22Rv1 (cell line): ENCODE data around the gene LBP.

Experiments
- H3K27ac ChIP-seq: fragments of 450-650 bp; 2 replicates; pipeline ENCODE4 v1.5.1; 2017
- ZFX ChIP-seq: fragments of 450-650 bp; IDR thresholded peaks from 2 replicates; pipeline ENCODE4 v1.6.1; 2017; ENCODE audit warnings: antibody characterized with exemption, borderline replicate concordance
- TF ChIP-seq, protein P1 (sequence below): fragments of 450-650 bp; IDR thresholded peaks from 2 replicates; pipeline ENCODE4 v1.5.1; 2017; ENCODE audit warnings: mild to moderate bottlenecking

LBP gene

DNA sequence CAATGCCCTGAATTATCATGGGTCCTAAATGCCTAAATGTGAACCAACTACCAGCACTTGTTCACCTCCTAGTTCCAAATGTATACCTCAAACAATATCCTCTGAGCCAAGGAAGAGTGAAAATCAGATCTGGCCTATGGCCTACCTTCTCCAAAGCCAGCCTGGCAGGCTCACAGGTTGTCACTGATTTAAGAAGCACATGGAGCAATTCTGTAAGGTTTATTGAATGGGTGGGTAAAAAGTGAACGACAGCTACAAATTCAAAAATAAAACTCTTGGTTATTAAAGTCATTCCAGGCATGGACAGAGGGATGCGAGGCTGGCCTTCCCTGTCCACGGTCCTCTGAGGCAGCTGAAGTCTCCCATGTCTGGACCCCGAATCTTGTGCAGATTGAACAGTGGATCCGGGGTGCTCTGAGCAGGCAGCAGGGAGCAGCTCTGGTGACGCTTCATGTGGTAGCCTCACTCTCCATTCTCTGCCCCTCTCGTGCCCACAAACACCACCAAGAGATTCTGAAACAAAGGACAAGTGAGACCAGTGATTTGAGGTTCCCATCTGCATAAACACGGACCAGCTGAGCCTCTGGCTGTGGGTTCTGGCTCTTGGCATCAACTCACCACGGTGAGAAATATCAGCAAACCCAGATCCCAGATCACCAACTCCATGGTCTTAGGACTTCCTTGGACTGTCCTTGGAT, 74.3 kb downstream of the LBP start:
- no peak for TF ChIP-seq ZFX
- TF ChIP-seq, protein P1, sequence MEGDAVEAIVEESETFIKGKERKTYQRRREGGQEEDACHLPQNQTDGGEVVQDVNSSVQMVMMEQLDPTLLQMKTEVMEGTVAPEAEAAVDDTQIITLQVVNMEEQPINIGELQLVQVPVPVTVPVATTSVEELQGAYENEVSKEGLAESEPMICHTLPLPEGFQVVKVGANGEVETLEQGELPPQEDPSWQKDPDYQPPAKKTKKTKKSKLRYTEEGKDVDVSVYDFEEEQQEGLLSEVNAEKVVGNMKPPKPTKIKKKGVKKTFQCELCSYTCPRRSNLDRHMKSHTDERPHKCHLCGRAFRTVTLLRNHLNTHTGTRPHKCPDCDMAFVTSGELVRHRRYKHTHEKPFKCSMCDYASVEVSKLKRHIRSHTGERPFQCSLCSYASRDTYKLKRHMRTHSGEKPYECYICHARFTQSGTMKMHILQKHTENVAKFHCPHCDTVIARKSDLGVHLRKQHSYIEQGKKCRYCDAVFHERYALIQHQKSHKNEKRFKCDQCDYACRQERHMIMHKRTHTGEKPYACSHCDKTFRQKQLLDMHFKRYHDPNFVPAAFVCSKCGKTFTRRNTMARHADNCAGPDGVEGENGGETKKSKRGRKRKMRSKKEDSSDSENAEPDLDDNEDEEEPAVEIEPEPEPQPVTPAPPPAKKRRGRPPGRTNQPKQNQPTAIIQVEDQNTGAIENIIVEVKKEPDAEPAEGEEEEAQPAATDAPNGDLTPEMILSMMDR, result no peak
- no peak overlapping the region for H3K27ac ChIP-seq

DNA sequence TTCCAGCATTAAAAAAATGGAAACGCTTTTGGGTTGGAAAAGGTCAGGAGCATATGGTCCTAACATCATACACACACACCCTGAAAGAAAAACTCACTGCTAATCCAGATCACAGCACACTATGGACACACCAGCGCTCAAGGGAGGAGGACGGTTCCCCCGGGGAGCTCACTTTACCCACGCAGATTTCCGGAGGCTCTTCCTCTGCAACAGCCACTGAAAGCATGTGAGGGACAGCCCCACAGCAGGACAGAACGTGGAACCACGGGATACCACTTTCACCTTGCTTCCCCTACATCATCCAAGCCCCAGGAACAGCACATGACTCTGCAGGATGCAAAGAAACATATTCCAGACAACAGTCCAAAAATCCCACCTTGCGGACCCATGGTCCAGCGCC, 75.6 kb downstream of the LBP start:
- no peak overlapping the region for H3K27ac ChIP-seq
- TF ChIP-seq, protein P1, result no peak
- no peak for TF ChIP-seq ZFX

DNA sequence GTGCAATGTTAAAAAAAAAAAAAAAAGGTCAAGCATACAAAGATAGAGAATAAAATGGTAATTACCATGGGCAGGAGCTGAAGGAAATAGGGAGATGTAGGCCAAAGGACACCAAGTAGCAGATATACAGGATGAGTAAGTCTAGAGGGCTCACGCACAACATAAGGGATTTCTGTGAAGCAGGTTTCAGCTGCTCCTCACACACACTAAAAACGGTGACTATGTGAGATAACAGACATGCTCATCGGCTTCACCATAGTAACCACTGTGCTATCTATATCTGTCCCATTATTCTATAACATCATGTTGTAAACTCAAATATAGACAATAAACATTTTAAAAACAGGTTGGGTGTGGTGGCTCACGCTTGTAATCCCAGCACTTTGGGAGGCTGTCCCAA, 77.3 kb downstream of the LBP start:
- TF ChIP-seq ZFX, result no peak
- TF ChIP-seq, protein P1, result no peak
- H3K27ac ChIP-seq, result no peak overlapping the region

DNA sequence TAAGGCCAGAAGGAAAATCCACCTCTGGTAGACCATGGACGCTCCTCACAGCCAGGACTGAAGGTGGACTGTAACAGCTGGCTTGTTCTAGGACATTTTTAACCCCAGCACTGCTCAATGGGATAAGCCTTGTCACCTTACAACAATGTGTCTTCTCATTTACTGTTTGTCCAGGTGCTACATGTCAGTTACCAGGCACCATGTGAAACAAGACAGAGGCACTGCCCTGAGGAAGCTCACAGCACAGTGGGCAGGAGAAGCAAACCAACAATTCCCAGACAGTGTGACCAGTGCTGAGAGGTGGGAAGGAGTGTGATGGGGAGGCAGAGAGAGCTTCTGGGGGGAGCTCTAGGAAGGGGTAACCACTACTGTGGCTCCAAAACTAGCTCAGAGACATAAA, 78.1 kb downstream of the LBP start:
- H3K27ac ChIP-seq, result no peak overlapping the region
- TF ChIP-seq ZFX, result no peak
- TF ChIP-seq, protein P1, result no peak

DNA sequence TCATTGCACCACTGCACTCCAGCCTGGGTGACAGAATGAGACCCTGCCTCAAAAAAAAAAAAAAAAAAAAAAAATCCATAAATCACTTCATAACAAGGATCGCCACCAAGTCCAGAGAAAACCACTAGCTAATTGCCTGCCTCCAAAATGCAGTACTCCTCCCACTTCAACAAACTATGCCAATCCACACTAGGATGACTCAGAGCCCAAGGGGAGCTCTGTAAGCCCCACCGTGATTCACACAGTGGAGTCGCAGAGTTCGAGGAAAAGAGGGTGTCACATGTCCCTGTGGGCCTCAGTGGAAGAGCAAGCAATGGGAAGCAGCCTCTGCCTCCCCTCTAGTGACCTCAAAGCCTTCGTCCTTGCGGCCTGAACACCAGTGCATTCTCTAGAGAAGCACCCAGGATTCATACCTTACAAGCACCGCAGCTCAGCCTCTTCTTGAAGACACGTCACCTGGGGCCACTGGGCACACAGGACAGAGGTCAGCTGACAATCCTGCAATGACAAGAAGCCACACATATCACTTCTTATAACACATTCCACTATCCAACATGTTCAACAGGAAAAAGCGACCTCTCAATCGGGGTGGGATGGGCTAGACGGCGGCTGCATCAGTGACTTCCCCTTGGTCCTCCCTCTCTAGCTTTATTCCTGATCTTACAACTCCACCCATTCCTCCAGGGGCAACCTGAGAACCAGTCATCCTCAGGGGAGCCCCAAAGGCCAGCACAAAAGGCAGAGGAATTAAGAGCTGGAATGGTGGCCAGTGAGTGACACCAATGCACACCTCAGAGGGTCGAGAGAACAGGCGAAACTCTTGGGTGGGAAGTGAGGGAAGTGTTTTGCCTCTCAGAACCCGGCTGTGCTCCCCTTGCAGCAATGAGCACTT, 80.0 kb downstream of the LBP start:
- no peak overlapping the region for H3K27ac ChIP-seq
- TF ChIP-seq ZFX, result no peak
